ENCODE data around the gene TGIF1.
"Not testable (repeated sequence)": the region's sequence is repeated elsewhere in the genome, so short reads cannot be mapped to it uniquely, and the experiment has no call there.

TGIF1 gene

GRCh38 chr18:3450012-3450798, at the start of gene TGIF1:
TGIF1 (plus strand) TSS chr18:3450172; CDS start chr18:3450490, 318 bp downstream.
- DNase-seq, result peak; percentile 55

- DNase-seq, result no peak
Measured at GRCh38 chr18:3400567-3401296, 49.2 kb upstream of the TGIF1 start.

GRCh38 chr18:3401669-3402620, 48.0 kb upstream of the TGIF1 start:
- DNase-seq, result no peak

- DNase-seq, result no peak
Measured at GRCh38 chr18:3402982-3403451, 47.0 kb upstream of the TGIF1 start.

- DNase-seq, result no peak
Measured at GRCh38 chr18:3405713-3406112, 44.3 kb upstream of the TGIF1 start.

GRCh38 chr18:3408107-3408506, 41.9 kb upstream of the TGIF1 start:
- DNase-seq, result no peak

GRCh38 chr18:3409811-3410210, 40.2 kb upstream of the TGIF1 start:
- no peak for DNase-seq

GRCh38 chr18:3410273-3410672, 39.7 kb upstream of the TGIF1 start:
- no peak for DNase-seq

- DNase-seq, result not testable (repeated sequence)
Measured at GRCh38 chr18:3410876-3411275, 39.1 kb upstream of the TGIF1 start.

GRCh38 chr18:3411327-3411726, 38.6 kb upstream of the TGIF1 start:
- DNase-seq, result no peak

GRCh38 chr18:3411854-3412268, 38.1 kb upstream of the TGIF1 start:
- peak; percentile 33 for DNase-seq

GRCh38 chr18:3412528-3412927, 37.4 kb upstream of the TGIF1 start:
- peak; percentile 24 for DNase-seq

- no peak for DNase-seq
Measured at GRCh38 chr18:3415110-3415509, 34.9 kb upstream of the TGIF1 start.

- DNase-seq, result no peak
Measured at GRCh38 chr18:3418083-3418482, 31.9 kb upstream of the TGIF1 start.

- DNase-seq, result no peak
Measured at GRCh38 chr18:3420919-3421279, 29.1 kb upstream of the TGIF1 start.

GRCh38 chr18:3422905-3423304, 27.1 kb upstream of the TGIF1 start:
- DNase-seq, result no peak

GRCh38 chr18:3424280-3424890, 25.6 kb upstream of the TGIF1 start:
- DNase-seq, result no peak

GRCh38 chr18:3425030-3425429, 24.9 kb upstream of the TGIF1 start:
- DNase-seq, result no peak

GRCh38 chr18:3425446-3425845, 24.5 kb upstream of the TGIF1 start:
- DNase-seq, result no peak

GRCh38 chr18:3426074-3426473, 23.9 kb upstream of the TGIF1 start:
- no peak for DNase-seq

GRCh38 chr18:3427944-3428343, 22.0 kb upstream of the TGIF1 start:
- DNase-seq, result no peak

- DNase-seq, result no peak
Measured at GRCh38 chr18:3429121-3429520, 20.9 kb upstream of the TGIF1 start.

- DNase-seq, result no peak
Measured at GRCh38 chr18:3434685-3435084, 15.3 kb upstream of the TGIF1 start.
